ENCODE results near the gene NKX1-1.

The NKX1-1 gene

GRCh38 chr4:1416051-1416947, 10.1 kb upstream of the NKX1-1 start:
- Histone ChIP-seq H3K27me3 (ENCODE audit: control insufficient read depth in 1 of 2, insufficient read depth in 2 of 2, low read length in 2 of 2) (peaks cover 46 to 48% of the 10 kb centered on the region in 2 donors), H3K36me3 (ENCODE audit: control insufficient read depth in 2 of 2, insufficient read depth in 2 of 2, low read length in 2 of 2) (no peaks in the 10 kb centered on the region), H3K27ac (ENCODE audit: low read length) (no peak overlapping the region), H3K4me1 (ENCODE audit: control insufficient read depth, insufficient read depth, low read length) (no peaks in the 10 kb centered on the region), H3K4me3 (ENCODE audit: low read length in 2 of 2) (no peak overlapping the region), H3K9ac (ENCODE audit: low read length in 2 of 2) (no peak overlapping the region), H3K9me3 (ENCODE audit: control insufficient read depth in 2 of 2, low read length in 2 of 2) (peaks cover 0 to 3% of the 10 kb centered on the region in 2 donors)

- Histone ChIP-seq H3K9ac (ENCODE audit: low read length in 2 of 2) (no peak overlapping the region), H3K27me3 (ENCODE audit: control insufficient read depth in 1 of 2, insufficient read depth in 2 of 2, low read length in 2 of 2) (peaks cover 51 to 52% of the 10 kb centered on the region in 2 donors), H3K36me3 (ENCODE audit: control insufficient read depth in 2 of 2, insufficient read depth in 2 of 2, low read length in 2 of 2) (no peaks in the 10 kb centered on the region), H3K9me3 (ENCODE audit: control insufficient read depth in 2 of 2, low read length in 2 of 2) (peaks cover 0 to 3% of the 10 kb centered on the region in 2 donors), H3K4me3 (ENCODE audit: low read length in 2 of 2) (no peak overlapping the region), H3K4me1 (ENCODE audit: control insufficient read depth, insufficient read depth, low read length) (no peaks in the 10 kb centered on the region), H3K27ac (ENCODE audit: low read length) (no peak overlapping the region)
These were observed 9.4 kb upstream of the NKX1-1 start for GRCh38 chr4:1415681-1415981.

GRCh38 chr4:1414831-1415680, 8.8 kb upstream of the NKX1-1 start:
- Histone ChIP-seq H3K36me3 (ENCODE audit: control insufficient read depth in 2 of 2, insufficient read depth in 2 of 2, low read length in 2 of 2) (no peaks in the 10 kb centered on the region), H3K9ac (ENCODE audit: low read length in 2 of 2) (no peak overlapping the region), H3K27ac (ENCODE audit: low read length) (no peak overlapping the region), H3K4me3 (ENCODE audit: low read length in 2 of 2) (no peak overlapping the region), H3K9me3 (ENCODE audit: control insufficient read depth in 2 of 2, low read length in 2 of 2) (peaks cover 0 to 3% of the 10 kb centered on the region in 2 donors), H3K27me3 (ENCODE audit: control insufficient read depth in 1 of 2, insufficient read depth in 2 of 2, low read length in 2 of 2) (peaks cover 51 to 53% of the 10 kb centered on the region in 2 donors), H3K4me1 (ENCODE audit: control insufficient read depth, insufficient read depth, low read length) (no peaks in the 10 kb centered on the region)

- Histone ChIP-seq H3K9me3 (ENCODE audit: control insufficient read depth in 2 of 2, low read length in 2 of 2) (peaks cover 0 to 3% of the 10 kb centered on the region in 2 donors), H3K27ac (ENCODE audit: low read length) (no peak overlapping the region), H3K27me3 (ENCODE audit: control insufficient read depth in 1 of 2, insufficient read depth in 2 of 2, low read length in 2 of 2) (peaks cover 60 to 62% of the 10 kb centered on the region in 2 donors), H3K4me3 (ENCODE audit: low read length in 2 of 2) (no peak overlapping the region), H3K9ac (ENCODE audit: low read length in 2 of 2) (no peak overlapping the region), H3K4me1 (ENCODE audit: control insufficient read depth, insufficient read depth, low read length) (no peaks in the 10 kb centered on the region), H3K36me3 (ENCODE audit: control insufficient read depth in 2 of 2, insufficient read depth in 2 of 2, low read length in 2 of 2) (no peaks in the 10 kb centered on the region)
These were observed 7.6 kb upstream of the NKX1-1 start for GRCh38 chr4:1413687-1414479.

GRCh38 chr4:1413204-1413663, 7.0 kb upstream of the NKX1-1 start:
- H3K27ac ChIP-seq (ENCODE audit: low read length), result no peak overlapping the region
- H3K9me3 ChIP-seq (ENCODE audit: control insufficient read depth in 2 of 2, low read length in 2 of 2), result peaks cover 0 to 3% of the 10 kb centered on the region in 2 donors
- no peak overlapping the region for H3K4me3 ChIP-seq (ENCODE audit: low read length in 2 of 2)
- H3K36me3 ChIP-seq (ENCODE audit: control insufficient read depth in 2 of 2, insufficient read depth in 2 of 2, low read length in 2 of 2), result no peaks in the 10 kb centered on the region
- H3K27me3 ChIP-seq (ENCODE audit: control insufficient read depth in 1 of 2, insufficient read depth in 2 of 2, low read length in 2 of 2), result peaks cover 61 to 68% of the 10 kb centered on the region in 2 donors
- no peak overlapping the region for H3K9ac ChIP-seq (ENCODE audit: low read length in 2 of 2)
- no peaks in the 10 kb centered on the region for H3K4me1 ChIP-seq (ENCODE audit: control insufficient read depth, insufficient read depth, low read length)

- H3K4me3 ChIP-seq (ENCODE audit: low read length in 2 of 2), result no peak overlapping the region
- no peaks in the 10 kb centered on the region for H3K4me1 ChIP-seq (ENCODE audit: control insufficient read depth, insufficient read depth, low read length)
- H3K27ac ChIP-seq (ENCODE audit: low read length), result no peak overlapping the region
- H3K36me3 ChIP-seq (ENCODE audit: control insufficient read depth in 2 of 2, insufficient read depth in 2 of 2, low read length in 2 of 2), result no peaks in the 10 kb centered on the region
- H3K9ac ChIP-seq (ENCODE audit: low read length in 2 of 2), result no peak overlapping the region
- H3K9me3 ChIP-seq (ENCODE audit: control insufficient read depth in 2 of 2, low read length in 2 of 2), result peaks cover 0 to 3% of the 10 kb centered on the region in 2 donors
- peaks cover 62 to 71% of the 10 kb centered on the region in 2 donors for H3K27me3 ChIP-seq (ENCODE audit: control insufficient read depth in 1 of 2, insufficient read depth in 2 of 2, low read length in 2 of 2)
These were observed 6.3 kb upstream of the NKX1-1 start for GRCh38 chr4:1412376-1413203.

- no peak overlapping the region for H3K9ac ChIP-seq (ENCODE audit: low read length in 2 of 2)
- H3K27ac ChIP-seq (ENCODE audit: low read length), result no peak overlapping the region
- no peak overlapping the region for H3K4me3 ChIP-seq (ENCODE audit: low read length in 2 of 2)
- no peaks in the 10 kb centered on the region for H3K36me3 ChIP-seq (ENCODE audit: control insufficient read depth in 2 of 2, insufficient read depth in 2 of 2, low read length in 2 of 2)
- H3K4me1 ChIP-seq (ENCODE audit: control insufficient read depth, insufficient read depth, low read length), result peaks cover 6% of the 10 kb centered on the region
- H3K9me3 ChIP-seq (ENCODE audit: control insufficient read depth in 2 of 2, low read length in 2 of 2), result peaks cover 0 to 3% of the 10 kb centered on the region in 2 donors
- H3K27me3 ChIP-seq (ENCODE audit: control insufficient read depth in 1 of 2, insufficient read depth in 2 of 2, low read length in 2 of 2), result peaks cover 67 to 80% of the 10 kb centered on the region in 2 donors
These were observed 5.5 kb upstream of the NKX1-1 start for GRCh38 chr4:1411436-1412375.

- no peak overlapping the region for H3K9ac ChIP-seq (ENCODE audit: low read length in 2 of 2)
- no peak overlapping the region for H3K4me3 ChIP-seq (ENCODE audit: low read length in 2 of 2)
- H3K4me1 ChIP-seq (ENCODE audit: control insufficient read depth, insufficient read depth, low read length), result peaks cover 6% of the 10 kb centered on the region
- H3K27ac ChIP-seq (ENCODE audit: low read length), result no peak overlapping the region
- H3K9me3 ChIP-seq (ENCODE audit: control insufficient read depth in 2 of 2, low read length in 2 of 2), result peaks cover 0 to 3% of the 10 kb centered on the region in 2 donors
- H3K36me3 ChIP-seq (ENCODE audit: control insufficient read depth in 2 of 2, insufficient read depth in 2 of 2, low read length in 2 of 2), result no peaks in the 10 kb centered on the region
- peaks cover 63 to 80% of the 10 kb centered on the region in 2 donors for H3K27me3 ChIP-seq (ENCODE audit: control insufficient read depth in 1 of 2, insufficient read depth in 2 of 2, low read length in 2 of 2)
These were observed 4.5 kb upstream of the NKX1-1 start for GRCh38 chr4:1410491-1411325.
